HUDEP-2 (cell line): Measurements from ENCODE around the gene GUCY1A1.
"Not testable (repeated sequence)": the region's sequence is repeated elsewhere in the genome, so short reads cannot be mapped to it uniquely, and the experiment has no call there.

Experiments used
- DNase-seq, 76 experiments: peaks; one replicate each; lab custom pipeline; 2025; ENCODE audit not compliant: unreplicated experiment in 76 of 76; lab: John Stamatoyannopoulos, UW

Gene GUCY1A1

GRCh38 chr4:155666344-155667221 is at the start of gene GUCY1A1:
TSS of gene GUCY1A1 (plus strand) at chr4:155666848. CDS start at chr4:155696868, 30,020 bp downstream.
- no peak for DNase-seq

GRCh38 chr4:155617296-155617695 is 49.4 kb upstream of the GUCY1A1 start:
- no peak for DNase-seq

GRCh38 chr4:155618183-155618838 is 48.3 kb upstream of the GUCY1A1 start:
- no peak for DNase-seq

- no peak for DNase-seq
Observed at GRCh38 chr4:155620637-155621036, 46.0 kb upstream of the GUCY1A1 start.

GRCh38 chr4:155624478-155624877 is 42.2 kb upstream of the GUCY1A1 start:
- DNase-seq = no peak

GRCh38 chr4:155626561-155626960 is 40.1 kb upstream of the GUCY1A1 start:
- no peak for DNase-seq

GRCh38 chr4:155629183-155629825 is 37.3 kb upstream of the GUCY1A1 start:
- no peak for DNase-seq

GRCh38 chr4:155629956-155630355 is 36.7 kb upstream of the GUCY1A1 start:
- no peak for DNase-seq

- no peak for DNase-seq
Observed at GRCh38 chr4:155632310-155632840, 34.3 kb upstream of the GUCY1A1 start.

- DNase-seq = no peak
Observed at GRCh38 chr4:155638195-155638965, 28.3 kb upstream of the GUCY1A1 start.

- DNase-seq = no peak
Observed at GRCh38 chr4:155639704-155640523, 26.7 kb upstream of the GUCY1A1 start.

GRCh38 chr4:155640751-155641150 is 25.9 kb upstream of the GUCY1A1 start:
- no peak for DNase-seq

GRCh38 chr4:155643087-155643486 is 23.6 kb upstream of the GUCY1A1 start:
- DNase-seq = no peak

- DNase-seq = no peak
Observed at GRCh38 chr4:155646001-155646400, 20.6 kb upstream of the GUCY1A1 start.

- not testable (repeated sequence) for DNase-seq
Observed at GRCh38 chr4:155650785-155651184, 15.9 kb upstream of the GUCY1A1 start.

GRCh38 chr4:155653052-155653451 is 13.6 kb upstream of the GUCY1A1 start:
- DNase-seq = no peak

GRCh38 chr4:155656025-155656424 is 10.6 kb upstream of the GUCY1A1 start:
- DNase-seq = no peak

GRCh38 chr4:155657169-155657568 is 9.5 kb upstream of the GUCY1A1 start:
- no peak for DNase-seq

GRCh38 chr4:155657985-155658680 is 8.5 kb upstream of the GUCY1A1 start:
- no peak for DNase-seq
